Neutrophil (primary cell): ENCODE results near the gene PLEKHN1.

Experiments
- H3K27ac ChIP-seq: fragments of 200-600 bp; sonication (generic); 2 replicates; pipeline ENCODE4 v1.5.1; 2016; ENCODE audit warnings: mild to moderate bottlenecking, moderate library complexity
- H3K27me3 ChIP-seq: fragments of 200-600 bp; sonication (generic); 2 replicates; pipeline ENCODE4 v1.6.0; 2016; ENCODE audit warnings: mild to moderate bottlenecking
- H3K36me3 ChIP-seq: fragments of 200-600 bp; sonication (generic); 2 replicates; pipeline ENCODE4 v1.5.1; 2017
- H3K4me1 ChIP-seq, 2 experiments: fragments of 200-600 bp in 1 of 2; sonication (generic) in 1 of 2; 1 replicate in 1 of 2; 2 replicates in 1 of 2; pipeline versions ENCODE4 v1.5.1 to v1.6.1; 2013 to 2016; ENCODE audit warnings: low read depth in 1 of 2, low read length in 1 of 2, mild to moderate bottlenecking in 1 of 2, moderate library complexity in 1 of 2; ENCODE audit not compliant: control insufficient read depth in 1 of 2, insufficient read depth in 1 of 2
- H3K4me3 ChIP-seq, 2 experiments: fragments of 200-600 bp in 1 of 2; sonication (generic) in 1 of 2; 1 replicate in 1 of 2; 2 replicates in 1 of 2; pipeline ENCODE4 v1.5.1; 2013 to 2016; ENCODE audit warnings: low read depth in 1 of 2, low read length in 1 of 2, mild to moderate bottlenecking in 1 of 2, moderate library complexity in 1 of 2
- H3K9me3 ChIP-seq: fragments of 200-600 bp; sonication (generic); 2 replicates; pipeline ENCODE4 v1.5.1; 2016
- TF ChIP-seq, protein P1 (sequence below): fragments of 200-600 bp; sonication (generic); IDR thresholded peaks from 2 replicates; pipeline ENCODE4 v1.5.1; 2016; ENCODE audit warnings: antibody characterized with exemption

The PLEKHN1 gene

DNA sequence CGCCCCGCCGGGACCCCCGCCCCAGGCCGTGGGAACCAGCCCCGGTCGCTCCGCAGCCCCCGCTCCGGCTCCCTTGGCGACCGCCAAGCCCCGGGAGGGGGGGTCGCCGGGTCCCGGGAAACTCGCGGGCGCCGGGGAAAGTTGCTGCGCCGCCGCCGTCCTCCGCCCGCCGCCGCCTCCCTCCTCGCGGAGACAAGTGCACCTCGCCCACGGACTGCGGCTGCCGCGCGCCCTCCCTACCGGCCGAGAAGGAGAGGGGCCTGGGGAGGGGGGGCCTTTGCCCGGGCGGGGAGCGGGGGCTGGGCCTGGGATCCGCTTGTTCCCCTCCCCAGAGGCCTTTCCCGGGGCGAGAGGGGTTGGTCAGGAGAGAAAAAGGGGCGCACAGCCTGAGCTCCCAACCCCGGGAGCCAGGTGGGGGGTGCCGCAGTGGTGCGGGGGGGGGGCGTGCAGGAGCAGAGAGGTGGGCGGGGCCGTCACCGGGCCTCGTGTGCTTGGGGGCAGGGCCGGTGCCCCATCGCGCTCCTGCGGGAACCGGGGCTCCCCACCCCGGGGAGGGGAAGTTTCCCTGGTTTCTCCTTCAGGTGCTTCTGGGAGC, 54.2 kb downstream of the PLEKHN1 start:
- Histone ChIP-seq H3K4me3 (peak overlapping the region; percentile 52 to 59), H3K4me1 (peaks cover 0 to 12% of the 10 kb centered on the region in 2 experiments)

DNA sequence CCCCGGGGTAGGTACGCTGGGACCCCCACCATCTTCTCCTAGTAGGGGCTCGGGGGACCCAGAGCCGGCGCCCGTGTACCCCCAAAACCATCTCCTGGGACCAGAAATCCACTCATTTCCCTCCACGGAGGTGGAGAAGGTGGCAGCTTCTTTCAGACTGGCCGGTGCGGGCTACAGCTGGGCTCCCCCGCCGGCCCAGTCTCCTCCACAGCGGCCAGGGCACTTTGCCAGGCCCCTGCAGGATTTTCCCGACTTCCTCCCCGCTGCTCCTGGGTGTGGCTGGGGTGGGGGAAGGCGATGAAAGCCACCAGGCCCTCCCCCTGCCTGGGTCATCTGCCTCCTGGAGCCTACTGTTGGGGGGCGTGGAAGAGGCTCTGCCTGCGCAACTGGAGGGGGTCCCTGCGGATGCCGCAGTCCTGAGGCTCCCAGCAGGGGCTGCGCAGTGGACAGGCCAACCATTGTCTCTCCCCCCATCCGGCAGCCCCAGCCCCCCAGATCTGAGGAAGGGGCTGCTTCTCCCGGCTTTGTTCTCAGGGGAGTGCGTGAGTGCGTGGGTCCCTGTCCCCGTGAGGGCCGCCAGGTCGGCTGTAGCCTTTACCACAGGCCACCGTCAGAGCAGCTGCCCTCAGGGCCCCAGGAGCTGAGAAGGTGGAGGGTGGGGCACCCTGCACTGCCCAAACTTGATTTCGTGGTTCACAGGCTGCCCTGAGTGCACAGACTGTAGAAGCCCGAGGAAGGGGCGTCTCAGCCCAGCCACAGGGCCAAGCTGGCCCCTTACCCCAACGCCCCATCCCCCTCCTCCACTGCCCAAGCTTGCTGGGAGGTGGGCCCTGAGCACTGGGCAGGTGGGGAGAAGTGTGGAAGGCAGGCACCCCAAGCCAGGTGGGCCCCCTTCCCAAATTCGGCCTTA, 55.0 kb downstream of the PLEKHN1 start:
- H3K4me1 ChIP-seq: peaks cover 0 to 12% of the 10 kb centered on the region in 2 experiments
- no peak overlapping the region for H3K4me3 ChIP-seq
- no peaks in the 10 kb centered on the region for H3K36me3 ChIP-seq
- H3K27me3 ChIP-seq: peaks cover 82% of the 10 kb centered on the region
- no peak overlapping the region for H3K27ac ChIP-seq
- no peaks in the 10 kb centered on the region for H3K9me3 ChIP-seq
- TF ChIP-seq, protein P1, sequence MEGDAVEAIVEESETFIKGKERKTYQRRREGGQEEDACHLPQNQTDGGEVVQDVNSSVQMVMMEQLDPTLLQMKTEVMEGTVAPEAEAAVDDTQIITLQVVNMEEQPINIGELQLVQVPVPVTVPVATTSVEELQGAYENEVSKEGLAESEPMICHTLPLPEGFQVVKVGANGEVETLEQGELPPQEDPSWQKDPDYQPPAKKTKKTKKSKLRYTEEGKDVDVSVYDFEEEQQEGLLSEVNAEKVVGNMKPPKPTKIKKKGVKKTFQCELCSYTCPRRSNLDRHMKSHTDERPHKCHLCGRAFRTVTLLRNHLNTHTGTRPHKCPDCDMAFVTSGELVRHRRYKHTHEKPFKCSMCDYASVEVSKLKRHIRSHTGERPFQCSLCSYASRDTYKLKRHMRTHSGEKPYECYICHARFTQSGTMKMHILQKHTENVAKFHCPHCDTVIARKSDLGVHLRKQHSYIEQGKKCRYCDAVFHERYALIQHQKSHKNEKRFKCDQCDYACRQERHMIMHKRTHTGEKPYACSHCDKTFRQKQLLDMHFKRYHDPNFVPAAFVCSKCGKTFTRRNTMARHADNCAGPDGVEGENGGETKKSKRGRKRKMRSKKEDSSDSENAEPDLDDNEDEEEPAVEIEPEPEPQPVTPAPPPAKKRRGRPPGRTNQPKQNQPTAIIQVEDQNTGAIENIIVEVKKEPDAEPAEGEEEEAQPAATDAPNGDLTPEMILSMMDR: no peak

More for the DNA sequence above, 54.2 kb downstream of the PLEKHN1 start:
- H3K27ac ChIP-seq: no peak overlapping the region
- TF ChIP-seq, protein P1: no peak
- peaks cover 74% of the 10 kb centered on the region for H3K27me3 ChIP-seq
- H3K36me3 ChIP-seq: no peaks in the 10 kb centered on the region
- H3K9me3 ChIP-seq: no peaks in the 10 kb centered on the region

GRCh38 chr1:1021920-1022259, 55.6 kb downstream of the PLEKHN1 start:
- Histone ChIP-seq H3K27me3 (peaks cover 88% of the 10 kb centered on the region), H3K9me3 (no peaks in the 10 kb centered on the region), H3K4me1 (peaks cover 0 to 12% of the 10 kb centered on the region in 2 experiments), H3K27ac (no peak overlapping the region), H3K4me3 (no peak overlapping the region), H3K36me3 (no peaks in the 10 kb centered on the region)
- TF ChIP-seq, protein P1: no peak

DNA sequence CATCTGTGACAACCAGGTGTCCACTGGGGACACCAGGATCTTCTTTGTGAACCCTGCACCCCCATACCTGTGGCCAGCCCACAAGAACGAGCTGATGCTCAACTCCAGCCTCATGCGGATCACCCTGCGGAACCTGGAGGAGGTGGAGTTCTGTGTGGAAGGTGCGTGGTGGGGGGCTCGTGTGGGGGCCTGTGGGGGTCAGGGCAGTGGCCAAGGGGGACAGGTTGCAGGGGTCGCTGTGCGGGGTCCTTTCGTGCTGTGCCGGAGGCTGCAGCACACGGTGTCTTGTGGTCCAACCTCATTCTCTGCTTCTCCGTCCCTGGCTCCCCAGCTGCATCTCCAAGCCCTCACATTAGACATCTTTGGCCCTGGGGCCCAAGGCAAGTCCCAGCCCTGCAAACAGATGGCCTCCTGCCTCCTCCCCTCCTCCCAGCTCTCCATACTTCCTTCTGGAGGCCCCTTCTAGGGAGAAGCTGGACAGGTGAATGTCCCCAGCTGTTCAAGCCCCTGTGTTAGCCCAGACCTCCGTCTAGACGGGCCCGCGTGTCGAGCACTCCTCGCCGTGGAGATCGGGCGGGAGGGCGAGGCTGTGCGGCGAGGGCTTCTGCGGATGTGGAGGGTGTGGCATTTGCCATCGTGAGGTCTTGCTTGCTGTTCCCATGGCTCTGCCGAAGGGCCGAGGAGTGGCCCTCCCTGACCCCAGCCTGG, 56.2 kb downstream of the PLEKHN1 start:
- Histone ChIP-seq H3K9me3 (no peaks in the 10 kb centered on the region), H3K4me3 (no peak overlapping the region), H3K4me1 (peaks cover 0 to 12% of the 10 kb centered on the region in 2 experiments), H3K27me3 (peaks cover 94% of the 10 kb centered on the region), H3K36me3 (no peaks in the 10 kb centered on the region), H3K27ac (no peak overlapping the region)
- TF ChIP-seq, protein P1: no peak

DNA sequence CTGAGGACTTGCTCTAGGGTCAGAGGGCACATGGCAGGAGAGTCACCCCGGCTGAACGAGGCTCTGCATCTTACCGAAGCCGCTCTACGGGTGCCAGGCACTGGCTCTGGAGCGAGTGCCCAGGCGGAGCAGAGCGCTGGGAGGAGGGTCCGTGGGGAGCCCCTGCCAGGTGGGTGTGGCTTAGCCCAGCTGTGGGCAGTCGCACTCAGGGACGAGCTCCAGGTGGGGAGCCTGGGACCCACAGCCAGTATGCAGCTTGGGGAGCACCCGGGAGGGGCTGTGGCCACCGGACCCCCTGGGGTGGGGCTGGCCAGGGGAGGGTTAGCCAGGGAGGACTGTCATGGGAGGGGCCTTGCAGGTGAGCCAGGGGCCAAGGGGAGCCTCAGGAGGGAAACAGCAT, 57.4 kb downstream of the PLEKHN1 start:
- no peak overlapping the region for H3K4me3 ChIP-seq
- H3K27ac ChIP-seq: no peak overlapping the region
- peaks cover 93% of the 10 kb centered on the region for H3K27me3 ChIP-seq
- H3K36me3 ChIP-seq: no peaks in the 10 kb centered on the region
- TF ChIP-seq, protein P1: no peak
- H3K9me3 ChIP-seq: no peaks in the 10 kb centered on the region
- peaks cover 0 to 12% of the 10 kb centered on the region in 2 experiments for H3K4me1 ChIP-seq
